ENCODE data around the gene MYCBP2.

- TF ChIP-seq CTCF (conservative IDR thresholded peaks at IDR 0.05; ENCODE audit: low read depth, low read length) (no peak), EZH2 (IDR thresholded peaks at IDR 0.05; ENCODE audit: borderline replicate concordance, low read depth, low read length, poor library complexity, severe bottlenecking) (no peak)
Measured at GRCh38 chr13:77353995-77354394, 27.1 kb upstream of the MYCBP2 start.
